DND-41 (cell line): ENCODE results near the gene CCDC92.

Experiments
- EZH2 ChIP-seq: IDR thresholded peaks from 3 replicates; pipeline ENCODE4 v1.6.1; 2012; ENCODE audit warnings: borderline replicate concordance, low read depth, mild to moderate bottlenecking, moderate library complexity, low read length, inconsistent platforms; ENCODE audit not compliant: severe bottlenecking
- TF ChIP-seq, protein P1 (sequence below): IDR thresholded peaks from 2 replicates; pipeline ENCODE4 v1.5.1; 2012; ENCODE audit warnings: borderline replicate concordance, low read length, moderate library complexity, mild to moderate bottlenecking; ENCODE audit not compliant: poor library complexity, severe bottlenecking; ENCODE audit errors: extremely low read depth

DNA sequence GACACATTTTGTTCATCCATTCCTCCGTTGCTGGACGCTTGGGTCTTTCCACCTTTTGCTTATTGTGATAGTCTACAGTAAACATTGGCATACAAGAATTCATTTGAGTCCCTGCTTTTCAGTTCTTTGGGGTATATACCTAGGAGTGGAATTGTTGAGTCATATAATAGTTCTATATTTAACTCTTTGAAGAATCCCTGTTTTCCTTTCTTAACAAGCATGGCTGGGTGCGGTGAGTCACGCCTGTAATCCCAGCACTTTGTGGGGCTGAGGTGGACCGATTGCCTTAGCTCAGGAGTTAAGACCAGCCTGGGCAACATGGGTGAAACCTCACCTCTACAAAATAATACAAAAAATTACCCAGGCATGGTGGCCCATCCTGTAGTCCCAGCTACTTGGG lies 75.4 kb downstream of the CCDC92 start:
- TF ChIP-seq, protein P1, sequence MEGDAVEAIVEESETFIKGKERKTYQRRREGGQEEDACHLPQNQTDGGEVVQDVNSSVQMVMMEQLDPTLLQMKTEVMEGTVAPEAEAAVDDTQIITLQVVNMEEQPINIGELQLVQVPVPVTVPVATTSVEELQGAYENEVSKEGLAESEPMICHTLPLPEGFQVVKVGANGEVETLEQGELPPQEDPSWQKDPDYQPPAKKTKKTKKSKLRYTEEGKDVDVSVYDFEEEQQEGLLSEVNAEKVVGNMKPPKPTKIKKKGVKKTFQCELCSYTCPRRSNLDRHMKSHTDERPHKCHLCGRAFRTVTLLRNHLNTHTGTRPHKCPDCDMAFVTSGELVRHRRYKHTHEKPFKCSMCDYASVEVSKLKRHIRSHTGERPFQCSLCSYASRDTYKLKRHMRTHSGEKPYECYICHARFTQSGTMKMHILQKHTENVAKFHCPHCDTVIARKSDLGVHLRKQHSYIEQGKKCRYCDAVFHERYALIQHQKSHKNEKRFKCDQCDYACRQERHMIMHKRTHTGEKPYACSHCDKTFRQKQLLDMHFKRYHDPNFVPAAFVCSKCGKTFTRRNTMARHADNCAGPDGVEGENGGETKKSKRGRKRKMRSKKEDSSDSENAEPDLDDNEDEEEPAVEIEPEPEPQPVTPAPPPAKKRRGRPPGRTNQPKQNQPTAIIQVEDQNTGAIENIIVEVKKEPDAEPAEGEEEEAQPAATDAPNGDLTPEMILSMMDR, result no peak
- no peak for TF ChIP-seq EZH2
